ENCODE measurements around the gene RNF43.

DNA sequence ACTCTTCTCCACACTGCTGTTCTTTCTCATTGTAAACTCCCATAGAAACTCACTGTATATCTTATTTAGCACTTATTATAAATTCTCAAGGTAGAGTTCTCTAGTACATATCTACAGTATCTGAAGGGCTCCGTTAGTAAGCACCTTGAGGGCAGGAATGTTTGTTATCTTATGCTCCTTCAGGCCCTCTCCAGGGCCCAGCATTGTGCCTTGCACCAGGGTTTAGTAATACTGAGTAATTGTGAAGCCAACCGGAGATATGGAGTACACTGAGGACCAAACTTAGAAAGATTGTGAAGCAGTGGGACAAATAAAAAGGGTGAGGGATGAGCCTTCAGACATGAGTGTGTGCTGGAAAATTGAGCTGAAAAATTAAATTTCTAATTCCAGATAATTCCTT, 26.4 kb downstream of the RNF43 start:
- TF ChIP-seq REST (IDR thresholded peaks at IDR 0.05) (no peak), RAD21 (IDR thresholded peaks at IDR 0.05) (no peak), TAF1 (conservative IDR thresholded peaks at IDR 0.05) (no peak)
- TF ChIP-seq, protein P1, sequence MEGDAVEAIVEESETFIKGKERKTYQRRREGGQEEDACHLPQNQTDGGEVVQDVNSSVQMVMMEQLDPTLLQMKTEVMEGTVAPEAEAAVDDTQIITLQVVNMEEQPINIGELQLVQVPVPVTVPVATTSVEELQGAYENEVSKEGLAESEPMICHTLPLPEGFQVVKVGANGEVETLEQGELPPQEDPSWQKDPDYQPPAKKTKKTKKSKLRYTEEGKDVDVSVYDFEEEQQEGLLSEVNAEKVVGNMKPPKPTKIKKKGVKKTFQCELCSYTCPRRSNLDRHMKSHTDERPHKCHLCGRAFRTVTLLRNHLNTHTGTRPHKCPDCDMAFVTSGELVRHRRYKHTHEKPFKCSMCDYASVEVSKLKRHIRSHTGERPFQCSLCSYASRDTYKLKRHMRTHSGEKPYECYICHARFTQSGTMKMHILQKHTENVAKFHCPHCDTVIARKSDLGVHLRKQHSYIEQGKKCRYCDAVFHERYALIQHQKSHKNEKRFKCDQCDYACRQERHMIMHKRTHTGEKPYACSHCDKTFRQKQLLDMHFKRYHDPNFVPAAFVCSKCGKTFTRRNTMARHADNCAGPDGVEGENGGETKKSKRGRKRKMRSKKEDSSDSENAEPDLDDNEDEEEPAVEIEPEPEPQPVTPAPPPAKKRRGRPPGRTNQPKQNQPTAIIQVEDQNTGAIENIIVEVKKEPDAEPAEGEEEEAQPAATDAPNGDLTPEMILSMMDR (IDR thresholded peaks at IDR 0.05; ENCODE audit: low read depth, low read length, missing input control), result no peak
